CD4-positive, alpha-beta T cell treated with Interleukin-17A for 1 hour (primary cell): Measurements from ENCODE around the gene AREL1.

ENCODE experiments used
- DNase-seq: peaks from one replicate; pipeline ENCODE4 v3.0.0-alpha.2; 2020

AREL1 gene

DNA sequence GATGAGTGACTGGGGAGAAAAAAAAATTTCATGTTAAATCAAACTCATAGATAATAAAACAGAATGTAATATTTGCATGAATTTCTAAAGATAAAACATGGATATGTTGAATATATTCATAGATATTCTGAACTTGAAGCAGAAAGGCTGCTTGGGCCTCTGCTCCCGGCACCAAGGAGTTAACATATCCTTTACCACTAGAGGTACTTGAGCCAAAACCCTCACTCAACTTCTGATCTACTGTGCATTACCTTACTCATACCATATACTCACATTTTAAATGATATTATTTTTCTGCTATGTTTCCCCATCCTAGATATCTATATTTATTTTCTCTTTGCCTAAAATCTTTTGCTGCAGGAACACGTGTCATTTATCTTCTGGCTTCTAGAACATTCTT, 14.9 kb downstream of the AREL1 start:
- no peak for DNase-seq

DNA sequence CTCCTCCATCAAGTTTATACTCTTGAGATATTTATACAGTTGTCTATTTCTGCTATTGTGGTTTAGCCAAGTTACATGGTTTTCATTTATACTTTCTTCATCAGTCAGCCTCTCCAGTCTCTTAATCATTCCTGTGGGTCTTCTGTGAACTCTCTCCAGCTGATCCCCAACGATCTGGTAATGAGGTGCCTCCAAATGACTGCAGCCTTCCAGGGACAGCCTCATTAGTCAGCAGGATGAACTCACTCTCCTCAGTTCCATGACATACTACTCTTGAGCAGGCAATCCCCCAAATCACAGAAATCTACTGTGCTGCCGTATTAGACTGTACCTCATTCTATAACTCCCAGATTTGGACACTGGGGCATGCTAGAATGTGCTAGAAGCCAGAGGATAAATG, 15.3 kb downstream of the AREL1 start:
- no peak for DNase-seq

DNA sequence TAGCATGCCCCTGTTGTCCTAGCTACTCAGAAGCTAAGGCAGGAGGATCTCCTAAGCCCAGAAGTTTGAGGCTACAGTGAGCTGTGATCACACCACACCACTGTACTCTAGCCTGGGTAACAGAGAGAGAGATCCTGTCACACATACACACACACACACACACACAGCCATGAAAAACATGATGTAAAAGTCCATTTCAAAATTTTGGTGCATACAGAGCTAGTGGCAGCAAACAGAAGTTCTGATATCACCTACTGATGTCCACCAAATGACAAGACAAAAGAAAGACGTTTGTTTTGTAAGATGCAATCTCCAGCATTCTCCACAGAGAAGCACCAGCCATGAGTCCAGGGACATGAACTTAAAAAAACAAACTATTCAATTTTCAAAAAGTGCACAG, 15.9 kb downstream of the AREL1 start:
- DNase-seq, result no peak

DNA sequence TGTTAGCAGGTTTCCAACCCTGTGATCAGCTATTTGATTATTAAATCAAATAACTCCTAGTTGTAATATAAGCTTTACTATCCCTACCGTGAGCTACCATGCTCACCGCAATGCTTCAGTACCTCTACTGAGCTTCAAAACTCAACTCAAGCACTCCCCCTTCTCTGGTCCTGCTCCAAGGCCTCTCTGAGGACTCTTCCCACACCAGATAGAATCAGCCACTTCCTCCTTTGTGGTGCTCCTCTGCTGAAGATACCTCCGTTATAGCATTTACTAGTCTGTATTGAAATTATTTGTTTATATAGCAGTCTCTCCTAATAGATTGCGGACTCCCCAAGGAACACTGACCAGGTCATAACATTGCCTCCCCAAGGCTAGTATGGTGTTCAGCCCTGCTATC, 17.5 kb downstream of the AREL1 start:
- no peak for DNase-seq

DNA sequence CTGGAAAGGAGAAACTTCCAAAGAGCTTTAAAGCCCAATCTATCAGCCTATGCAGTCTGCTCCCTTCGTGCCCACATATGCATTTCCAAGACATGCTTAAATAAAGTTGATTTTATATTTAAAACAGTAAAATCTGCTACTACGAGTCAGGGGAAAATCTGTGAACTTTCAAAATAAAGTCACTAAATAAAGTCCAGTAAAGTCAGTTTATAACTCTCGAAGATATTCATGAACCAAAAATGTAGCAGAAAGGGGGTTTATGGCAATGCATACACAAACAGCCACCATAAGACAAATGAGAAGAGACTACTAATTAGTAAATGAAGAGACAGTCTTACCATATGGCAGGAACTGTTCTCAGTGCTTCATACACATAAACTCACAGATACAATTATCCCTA, 19.7 kb downstream of the AREL1 start:
- DNase-seq, result no peak

DNA sequence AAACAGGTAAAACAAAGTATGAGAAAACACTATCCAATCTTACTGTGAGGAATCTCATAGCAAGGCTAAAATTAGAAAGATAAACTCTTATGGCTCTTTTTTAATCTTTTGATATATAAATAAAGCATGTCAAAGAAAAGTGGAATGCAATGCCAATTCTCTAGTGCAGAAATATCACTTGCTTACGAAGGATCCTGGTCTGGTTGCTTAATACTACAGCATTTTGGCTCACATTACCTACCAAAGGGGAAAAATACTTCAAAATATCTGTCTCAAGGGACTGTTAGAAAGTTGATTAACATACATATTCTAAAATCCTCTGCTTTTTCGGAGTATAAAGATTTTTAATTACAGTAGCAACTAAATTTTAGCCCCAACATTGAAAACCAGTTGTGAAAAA, 21.4 kb downstream of the AREL1 start:
- DNase-seq, result no peak

DNA sequence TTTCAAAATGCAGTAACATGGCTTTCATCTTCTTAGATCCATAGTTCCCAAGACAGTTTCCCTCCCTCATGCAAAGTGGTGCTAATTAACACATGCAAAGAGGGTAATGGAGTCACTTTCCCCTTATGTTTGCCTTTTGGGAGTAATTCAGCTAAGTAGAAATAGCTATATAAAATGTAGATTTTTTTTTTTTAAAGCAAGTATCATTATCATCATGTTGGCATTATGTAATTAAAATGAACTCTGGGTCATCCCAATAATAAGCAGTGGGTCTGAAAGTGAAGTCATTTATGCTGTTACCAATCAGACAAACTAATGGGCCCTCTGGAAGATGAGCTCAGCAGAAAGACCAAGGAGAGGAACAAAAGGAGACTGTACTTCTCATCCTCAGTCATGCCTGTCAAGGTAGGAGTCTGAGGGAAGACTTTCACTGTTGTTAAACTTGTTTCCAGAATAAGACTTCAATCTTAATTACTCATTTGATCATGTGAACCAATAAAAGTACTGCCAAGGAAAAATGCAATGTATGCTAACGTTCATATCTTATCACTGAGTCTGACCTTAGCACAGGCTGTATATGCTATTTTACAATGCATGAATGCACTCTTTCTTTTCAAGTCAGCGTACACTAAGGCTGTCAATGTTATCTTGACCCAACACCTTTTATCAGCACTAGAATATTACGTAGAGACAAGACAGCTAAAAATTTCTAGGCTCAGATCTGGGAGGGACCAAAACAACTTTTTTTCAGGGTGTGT, 26.8 kb downstream of the AREL1 start:
- no peak for DNase-seq

DNA sequence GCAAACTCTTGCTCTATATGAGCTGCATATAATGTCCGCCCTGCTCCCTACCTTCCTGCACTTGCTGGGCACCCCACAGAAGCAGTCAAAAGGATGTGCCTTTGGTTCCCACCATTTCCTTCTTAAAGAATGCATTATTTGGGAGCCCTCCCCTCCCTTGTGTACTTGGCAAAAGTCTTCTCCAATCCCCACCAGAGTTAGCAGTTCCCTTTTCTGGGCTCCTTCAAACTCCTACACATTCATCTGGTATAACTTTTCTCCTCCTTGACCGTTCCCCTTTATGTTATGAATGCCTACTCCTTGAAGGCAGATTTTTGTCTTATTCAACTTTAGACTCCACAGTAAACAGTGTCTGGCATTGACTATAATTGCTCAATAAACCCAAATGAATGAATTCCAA, 27.8 kb downstream of the AREL1 start:
- DNase-seq, result no peak

DNA sequence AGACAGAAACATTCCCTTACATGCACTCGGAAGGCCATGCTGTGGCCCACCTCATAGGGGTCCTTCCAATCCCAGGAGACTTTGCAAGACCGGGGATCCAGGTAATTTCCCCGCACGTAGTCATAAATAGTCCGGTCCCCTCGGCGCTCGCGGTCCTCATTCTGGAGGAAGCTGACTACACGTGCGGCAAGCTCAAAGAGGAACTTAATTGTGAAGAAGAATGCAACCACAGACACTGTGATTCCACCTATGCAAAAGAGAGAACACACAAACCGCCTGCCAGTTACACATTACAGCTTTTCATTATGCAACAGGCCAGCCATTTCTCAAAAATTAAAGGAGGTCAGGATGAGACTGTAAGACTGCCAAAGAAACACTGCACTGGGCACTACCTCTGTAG, 28.4 kb downstream of the AREL1 start:
- no peak for DNase-seq

DNA sequence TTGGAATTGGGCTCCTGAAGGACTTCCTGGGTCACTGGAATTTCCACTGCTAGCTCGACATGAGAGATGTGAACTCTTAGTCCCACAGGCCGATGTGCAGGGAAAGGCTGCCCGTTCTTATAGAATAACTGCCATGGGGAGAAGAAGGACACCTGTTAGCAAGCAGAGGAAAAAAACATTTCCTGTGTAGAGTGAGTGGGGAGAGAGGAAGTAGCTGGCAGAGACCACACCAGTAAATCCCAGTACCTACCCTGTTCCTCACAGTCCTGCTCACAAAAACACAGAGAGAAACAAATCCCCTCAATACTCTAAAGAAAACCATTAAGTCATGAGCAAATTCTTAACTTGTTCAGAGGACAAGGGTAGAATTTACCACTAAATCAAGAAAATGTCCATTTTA, 29.5 kb downstream of the AREL1 start:
- DNase-seq, result no peak

DNA sequence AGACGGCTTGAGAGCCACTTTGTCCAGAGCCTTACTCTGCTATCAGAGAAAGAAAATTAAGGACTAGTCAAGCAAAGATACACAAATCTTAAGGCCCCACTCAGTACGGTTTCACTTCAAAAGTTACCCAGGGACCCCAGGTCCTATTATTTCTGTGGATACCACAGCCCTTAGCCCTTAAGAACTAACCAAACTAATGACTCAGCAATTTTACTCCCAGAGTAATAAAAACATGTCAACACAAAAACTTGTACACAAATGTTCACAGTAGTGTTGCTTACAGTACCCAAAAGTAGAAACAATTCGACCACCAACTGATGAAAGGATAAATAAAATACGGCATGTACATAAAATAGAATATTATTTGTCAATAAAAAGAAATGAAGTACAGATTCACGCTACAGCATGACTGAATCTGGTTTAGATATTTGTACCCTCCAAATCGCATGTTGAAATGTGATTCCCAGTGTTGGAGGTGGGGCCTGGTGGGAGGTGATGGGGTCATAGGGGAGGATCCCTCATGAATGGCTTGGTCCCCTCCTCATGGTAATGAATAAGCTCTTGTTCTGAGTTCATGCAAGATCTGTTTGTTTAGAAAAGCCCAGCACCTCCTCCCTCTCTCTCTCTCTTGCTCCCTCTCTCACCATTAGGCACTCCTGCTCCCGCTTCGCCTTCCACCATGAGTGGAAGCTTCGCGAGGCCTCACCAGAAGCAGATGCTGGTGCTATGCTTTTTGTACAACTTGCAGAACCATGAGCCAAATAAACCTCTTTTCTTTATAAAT, 30.5 kb downstream of the AREL1 start:
- no peak for DNase-seq

DNA sequence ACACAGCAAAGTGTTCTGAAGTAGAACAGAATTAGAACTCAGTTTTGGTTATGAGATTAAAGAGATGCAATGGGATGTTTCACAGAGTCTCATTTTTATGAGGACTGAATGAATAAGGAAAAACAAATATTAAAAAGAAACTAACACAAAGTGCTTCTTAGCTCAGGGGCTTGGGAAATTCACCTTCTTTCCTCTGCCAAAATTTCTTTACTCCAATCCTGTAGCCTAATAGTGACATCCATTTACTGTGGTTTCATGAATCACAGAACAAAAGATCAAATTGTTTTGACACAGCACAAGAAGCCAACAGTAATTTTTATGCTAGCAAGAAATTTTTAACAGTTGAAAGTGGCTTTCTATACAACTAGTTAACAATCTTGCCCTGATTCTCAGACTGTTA, 37.7 kb downstream of the AREL1 start:
- DNase-seq, result no peak

DNA sequence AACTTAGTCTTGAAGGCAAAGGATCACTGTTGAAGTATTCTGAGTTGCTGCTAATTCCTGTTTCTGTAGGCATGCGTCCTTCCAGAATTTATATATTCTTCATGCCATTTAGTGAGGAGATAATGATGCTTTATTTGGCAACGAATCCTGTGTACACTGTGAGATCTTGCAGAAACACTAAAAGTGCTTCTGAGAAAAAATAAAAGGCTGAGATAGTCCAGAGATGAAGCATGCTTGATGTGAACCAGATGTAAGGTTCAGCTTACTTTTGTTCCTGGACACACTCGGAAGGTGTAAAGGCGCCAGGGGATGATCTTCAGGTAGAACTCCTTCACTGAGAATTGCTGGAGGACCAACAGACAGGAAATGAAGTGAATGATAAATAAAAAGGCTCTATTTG, 39.1 kb downstream of the AREL1 start:
- DNase-seq, result no peak

DNA sequence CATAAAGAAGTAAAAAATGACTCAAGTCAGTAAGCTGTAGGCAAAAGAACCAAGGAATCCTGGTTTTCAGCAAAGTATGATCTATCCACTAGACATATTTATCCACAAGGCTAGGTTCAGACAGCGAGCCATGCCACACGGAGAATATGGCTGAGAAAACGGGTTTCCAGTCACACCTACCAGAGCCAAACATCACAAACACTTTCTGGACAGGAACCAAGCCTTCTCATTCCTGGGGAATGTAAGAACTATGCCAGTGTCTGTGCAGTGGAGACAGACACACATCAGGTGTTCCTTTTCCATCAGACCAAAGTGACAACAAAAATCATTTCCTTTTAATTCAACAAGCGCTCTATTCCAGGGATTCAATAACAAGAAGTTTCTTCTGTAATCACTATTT, 41.1 kb downstream of the AREL1 start:
- no peak for DNase-seq

DNA sequence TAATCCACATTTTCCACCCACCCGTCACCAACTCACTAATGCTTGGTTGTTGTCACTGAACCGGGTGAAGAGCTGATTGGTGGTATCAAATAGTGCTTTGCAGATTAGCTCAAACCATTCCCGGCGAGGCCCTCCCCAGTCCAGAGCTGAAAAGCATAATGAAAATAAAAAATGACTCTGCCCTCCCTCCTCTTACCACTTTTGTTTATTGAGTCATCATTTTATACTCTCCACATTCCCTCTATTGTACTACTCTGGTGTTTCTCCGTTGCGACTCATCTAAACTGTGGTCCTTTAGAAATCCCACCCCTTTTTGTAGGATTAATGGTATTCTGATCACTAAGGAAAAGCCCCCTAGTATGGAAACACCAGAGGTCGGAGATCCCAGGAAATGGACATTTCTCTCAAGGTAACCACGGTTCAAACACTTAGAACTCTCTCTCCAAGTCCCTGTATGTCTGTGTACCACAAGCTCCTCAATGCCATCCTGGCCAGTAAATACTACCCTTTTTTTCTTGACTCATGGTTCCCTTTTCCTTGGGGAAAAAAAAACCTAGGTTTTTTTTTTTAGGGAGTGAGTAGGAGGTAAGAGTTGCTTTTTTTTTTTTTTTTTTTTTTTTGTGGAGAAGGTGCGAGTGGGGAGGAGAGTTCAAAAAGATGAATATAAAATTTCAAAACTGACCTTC, 42.0 kb downstream of the AREL1 start:
- no peak for DNase-seq

DNA sequence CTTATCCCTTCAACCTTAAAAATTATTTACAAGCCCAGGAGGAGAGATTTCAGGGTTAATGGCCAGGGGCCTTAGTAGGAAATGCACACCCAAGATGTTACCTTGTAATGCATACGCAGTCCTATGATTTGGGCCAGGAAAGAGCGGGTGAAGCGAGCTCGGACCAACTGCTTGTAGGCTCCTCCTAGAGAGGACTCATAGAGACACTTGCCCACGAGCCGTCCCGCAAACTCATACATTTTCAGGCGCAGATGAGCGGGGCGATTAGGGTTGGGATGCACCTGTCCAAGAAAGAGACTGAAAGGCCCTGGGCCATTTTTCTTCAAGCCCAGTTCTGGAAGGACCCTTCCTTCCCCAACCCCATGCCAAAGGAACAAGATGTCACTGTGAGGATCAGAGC, 43.0 kb downstream of the AREL1 start:
- DNase-seq, result no peak

DNA sequence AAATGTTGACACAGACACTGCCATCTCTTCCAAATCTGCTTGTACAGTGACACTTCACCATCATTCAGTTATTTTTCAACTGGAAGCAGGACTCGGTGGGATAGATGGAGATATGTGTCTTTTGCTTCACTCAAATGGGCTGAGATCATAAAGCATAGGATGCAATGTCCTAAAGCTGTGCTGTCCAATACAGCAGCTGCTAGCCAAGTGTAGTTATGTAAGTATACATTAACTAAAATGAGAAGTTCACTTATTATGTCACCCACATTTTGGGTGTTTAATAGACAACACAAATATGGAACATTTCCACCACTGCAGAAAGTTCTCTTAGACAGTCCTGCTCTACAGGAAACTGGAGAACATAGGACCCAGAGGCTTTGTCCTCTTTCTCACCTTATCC, 43.6 kb downstream of the AREL1 start:
- no peak for DNase-seq

DNA sequence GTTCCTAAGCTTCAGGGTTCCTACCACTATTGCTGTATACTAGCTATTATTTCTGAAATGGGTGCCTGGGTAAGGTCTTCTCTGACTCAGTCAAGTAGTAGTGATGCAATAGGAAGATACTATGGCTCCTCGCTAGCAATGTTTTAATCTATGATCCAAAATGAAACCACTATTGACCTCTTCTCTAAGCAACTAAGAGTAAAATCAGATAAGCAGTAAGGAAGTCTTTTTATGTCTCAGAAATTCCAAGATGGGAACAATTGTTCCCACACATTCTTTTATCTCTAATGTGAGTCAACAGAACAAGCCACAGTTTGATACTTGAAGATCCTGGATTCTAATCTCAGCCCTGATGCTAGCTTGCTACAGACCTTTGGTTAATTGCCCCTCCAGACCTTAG, 45.1 kb downstream of the AREL1 start:
- no peak for DNase-seq

DNA sequence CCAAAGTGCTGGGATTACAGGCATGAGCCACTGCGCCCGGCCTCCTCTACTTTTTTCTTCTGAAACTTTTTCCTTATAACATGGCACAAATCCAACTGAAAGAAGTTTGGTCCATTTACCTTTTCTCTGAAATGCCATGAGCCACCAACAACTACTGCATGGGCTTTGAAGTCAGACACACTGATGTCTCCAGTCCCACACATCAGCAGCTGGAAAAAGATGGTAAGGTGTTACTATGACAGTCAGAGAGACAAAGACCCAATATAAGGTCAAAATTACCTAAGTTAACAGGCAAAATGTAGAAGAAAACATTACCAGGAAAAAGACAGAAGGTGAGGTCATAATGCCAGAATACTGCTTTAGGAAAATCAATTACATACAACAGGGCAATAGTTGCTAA, 48.2 kb downstream of the AREL1 start:
- no peak for DNase-seq

DNA sequence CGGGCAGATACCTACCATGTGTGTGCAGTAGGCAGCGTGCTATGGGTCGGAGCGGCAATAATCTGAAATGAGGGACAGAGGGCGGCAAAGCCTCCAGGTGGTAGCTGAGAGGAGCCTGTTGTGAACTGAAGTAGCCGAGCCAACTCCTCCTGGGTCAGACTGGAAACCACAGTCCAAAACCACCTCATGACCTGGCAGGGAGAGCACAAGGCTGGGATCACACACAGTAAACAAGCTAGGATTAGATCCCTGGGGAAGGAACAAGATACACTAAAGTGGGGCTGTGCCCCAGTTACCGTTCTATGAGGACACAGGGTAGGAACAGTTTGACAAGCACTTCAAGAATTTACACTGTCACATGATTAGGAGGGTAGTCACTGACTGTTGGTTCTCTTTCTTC, 49.0 kb downstream of the AREL1 start:
- DNase-seq, result no peak

DNA sequence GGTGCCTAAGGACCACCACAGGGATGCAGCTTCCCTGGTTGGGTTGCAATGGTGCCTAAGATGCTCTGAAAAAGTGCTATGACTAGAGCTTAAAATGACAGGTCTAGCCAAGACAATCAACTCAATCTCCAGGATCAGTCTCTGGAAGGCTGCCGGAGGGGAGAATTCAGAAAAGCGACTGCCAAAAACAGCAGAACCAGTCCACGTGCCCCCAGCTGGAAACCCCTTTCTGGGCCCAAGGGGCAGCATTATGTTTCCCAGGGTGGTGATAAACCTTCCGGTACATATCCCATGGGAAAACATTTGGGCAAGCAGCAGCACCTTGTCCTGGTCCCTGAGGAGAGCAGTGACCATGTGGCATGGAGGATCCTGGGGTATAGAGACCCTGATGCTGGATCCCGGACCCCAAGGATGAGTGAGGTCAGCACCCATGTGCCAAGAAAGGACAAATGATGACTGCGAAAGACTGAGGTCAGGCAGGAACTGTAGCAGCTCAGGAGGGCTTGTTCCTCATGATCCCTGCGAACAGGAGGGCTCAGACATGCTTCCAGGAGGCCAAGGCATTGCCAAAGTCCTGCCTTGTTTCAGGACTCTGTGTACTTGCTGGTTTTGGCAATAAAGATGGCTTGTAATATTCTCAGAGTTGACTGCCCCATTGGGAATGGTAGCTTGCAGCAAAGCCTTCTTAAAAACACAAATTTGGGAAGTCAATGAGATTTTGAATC, 51.0 kb downstream of the AREL1 start:
- DNase-seq, result no peak

DNA sequence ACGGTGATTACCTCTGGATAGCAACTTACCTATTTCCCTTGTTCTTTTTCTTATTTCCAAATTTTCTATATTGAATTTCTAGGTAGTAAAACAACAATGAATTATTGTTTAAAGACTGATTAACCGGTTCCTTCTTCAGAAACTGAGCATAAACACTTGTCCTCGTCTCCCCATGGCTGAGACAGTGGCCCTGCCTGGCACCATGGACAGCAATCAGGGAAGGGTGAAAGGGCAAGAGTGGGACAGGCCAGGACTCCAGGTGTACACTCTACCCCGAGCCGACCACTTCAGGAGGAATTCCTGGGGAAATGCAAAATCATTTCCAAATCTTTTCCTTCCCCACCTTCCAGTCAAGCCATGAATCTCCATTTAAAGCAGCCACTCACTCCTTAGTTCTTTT, 52.0 kb downstream of the AREL1 start:
- no peak for DNase-seq

DNA sequence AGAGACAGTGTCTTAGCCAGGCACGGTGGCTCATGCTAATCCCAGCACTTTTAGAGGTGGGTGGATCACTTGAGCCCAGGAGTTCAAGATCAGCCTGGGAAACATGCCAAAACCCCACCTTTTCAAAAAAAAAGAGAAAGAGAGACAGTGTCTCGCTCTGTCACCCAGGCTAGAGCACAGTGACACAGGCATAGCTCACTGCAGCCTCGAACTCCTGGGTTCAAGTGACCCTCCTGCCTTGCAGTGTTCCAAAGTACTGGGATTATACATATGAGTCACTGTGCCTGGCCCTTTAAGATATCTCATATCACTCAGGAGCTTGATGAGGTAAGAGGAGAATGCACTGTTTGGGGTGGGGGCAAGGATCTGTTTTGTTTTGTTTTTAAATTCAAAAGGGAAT, 52.7 kb downstream of the AREL1 start:
- DNase-seq, result no peak
